ENCODE data around the gene STARD13. TPM values are rescaled to one million over a fixed set of nuclear protein-coding genes. Genes with fewer than 3 reads are reported as not detected.
"Not testable (repeated sequence)": the region's sequence is repeated elsewhere in the genome, so short reads cannot be mapped to it uniquely, and the experiment has no call there.

STARD13 gene
- total RNA-seq, 2 experiments from 2014 or later = 0.48 to 0.99 TPM

- Mint-ChIP-seq H3K27ac (no peak overlapping the region), H3K9me3 (peaks cover 8% of the 10 kb centered on the region), H3K27me3 (no peaks in the 10 kb centered on the region), H3K4me3 (no peak overlapping the region), H3K4me1 (ENCODE audit: low read depth) (no peaks in the 10 kb centered on the region), H3K36me3 (no peaks in the 10 kb centered on the region)
- no peak for DNase-seq
- POLR2A ChIA-PET = no interaction called here
- CTCF ChIA-PET = no interaction called here
- intact Hi-C loops (cut with micrococcal nuclease) = no loop called here
Observed at GRCh38 chr13:33164331-33164730, 121.2 kb downstream of the STARD13 start.

- intact Hi-C loops (cut with micrococcal nuclease) = not testable (repeated sequence)
Observed at GRCh38 chr13:33162725-33163124, 122.8 kb downstream of the STARD13 start.

DNA sequence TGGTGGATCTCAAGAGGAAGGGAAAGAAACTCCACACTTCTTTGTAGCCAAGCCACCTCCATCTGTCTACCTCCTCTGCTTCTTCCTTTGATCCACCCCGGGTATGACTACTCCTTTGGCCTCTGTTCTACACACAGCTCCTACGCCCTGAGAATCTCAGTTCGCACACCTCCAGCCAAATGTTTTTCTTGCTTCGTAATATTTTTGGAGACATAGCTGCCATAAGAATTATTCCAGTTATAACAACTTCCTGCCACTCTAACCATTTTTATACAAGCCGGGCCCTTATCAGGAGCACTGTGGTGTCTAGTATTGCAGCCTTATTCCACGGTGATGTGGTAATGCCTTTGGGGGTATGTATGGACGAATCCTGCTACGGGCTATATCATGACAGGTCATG lies 126.7 kb downstream of the STARD13 start:
- no peaks in the 10 kb centered on the region for H3K36me3 Mint-ChIP-seq
- intact Hi-C loops (cut with micrococcal nuclease) = no loop called here
- no peaks in the 10 kb centered on the region for H3K4me1 Mint-ChIP-seq (ENCODE audit: low read depth)
- peaks cover 8% of the 10 kb centered on the region for H3K9me3 Mint-ChIP-seq
- H3K4me3 Mint-ChIP-seq = no peak overlapping the region
- H3K27me3 Mint-ChIP-seq = no peaks in the 10 kb centered on the region
- CTCF ChIA-PET = no interaction called here
- POLR2A ChIA-PET = no interaction called here
- DNase-seq = no peak
- no peak overlapping the region for H3K27ac Mint-ChIP-seq

More at GRCh38 chr13:33162725-33163124, 122.8 kb downstream of the STARD13 start:
- DNase-seq; CTCF ChIA-PET; H3K27ac Mint-ChIP-seq; H3K36me3 Mint-ChIP-seq; H3K27me3 Mint-ChIP-seq; H3K4me3 Mint-ChIP-seq; H3K4me1 Mint-ChIP-seq (ENCODE audit: low read depth); POLR2A ChIA-PET; H3K9me3 Mint-ChIP-seq: not testable (repeated sequence)

- CTCF ChIA-PET = no interaction called here
- no peaks in the 10 kb centered on the region for H3K36me3 Mint-ChIP-seq
- no peaks in the 10 kb centered on the region for H3K27me3 Mint-ChIP-seq
- no peak overlapping the region for H3K4me3 Mint-ChIP-seq
- H3K9me3 Mint-ChIP-seq = peaks cover 8% of the 10 kb centered on the region
- no peaks in the 10 kb centered on the region for H3K4me1 Mint-ChIP-seq (ENCODE audit: low read depth)
- intact Hi-C loops (cut with micrococcal nuclease) = no loop called here
- DNase-seq = no peak
- no peak overlapping the region for H3K27ac Mint-ChIP-seq
- POLR2A ChIA-PET = no interaction called here
Observed at GRCh38 chr13:33158271-33158670, 127.3 kb downstream of the STARD13 start.

GRCh38 chr13:33154911-33155310 lies 130.6 kb downstream of the STARD13 start:
- no peak for DNase-seq
- Mint-ChIP-seq H3K36me3 (no peaks in the 10 kb centered on the region), H3K4me1 (ENCODE audit: low read depth) (no peaks in the 10 kb centered on the region), H3K4me3 (no peak overlapping the region), H3K27ac (no peak overlapping the region), H3K9me3 (no peaks in the 10 kb centered on the region), H3K27me3 (no peaks in the 10 kb centered on the region)
- intact Hi-C loops (cut with micrococcal nuclease) = no loop called here
- POLR2A ChIA-PET = no interaction called here
- CTCF ChIA-PET = no interaction called here

DNA sequence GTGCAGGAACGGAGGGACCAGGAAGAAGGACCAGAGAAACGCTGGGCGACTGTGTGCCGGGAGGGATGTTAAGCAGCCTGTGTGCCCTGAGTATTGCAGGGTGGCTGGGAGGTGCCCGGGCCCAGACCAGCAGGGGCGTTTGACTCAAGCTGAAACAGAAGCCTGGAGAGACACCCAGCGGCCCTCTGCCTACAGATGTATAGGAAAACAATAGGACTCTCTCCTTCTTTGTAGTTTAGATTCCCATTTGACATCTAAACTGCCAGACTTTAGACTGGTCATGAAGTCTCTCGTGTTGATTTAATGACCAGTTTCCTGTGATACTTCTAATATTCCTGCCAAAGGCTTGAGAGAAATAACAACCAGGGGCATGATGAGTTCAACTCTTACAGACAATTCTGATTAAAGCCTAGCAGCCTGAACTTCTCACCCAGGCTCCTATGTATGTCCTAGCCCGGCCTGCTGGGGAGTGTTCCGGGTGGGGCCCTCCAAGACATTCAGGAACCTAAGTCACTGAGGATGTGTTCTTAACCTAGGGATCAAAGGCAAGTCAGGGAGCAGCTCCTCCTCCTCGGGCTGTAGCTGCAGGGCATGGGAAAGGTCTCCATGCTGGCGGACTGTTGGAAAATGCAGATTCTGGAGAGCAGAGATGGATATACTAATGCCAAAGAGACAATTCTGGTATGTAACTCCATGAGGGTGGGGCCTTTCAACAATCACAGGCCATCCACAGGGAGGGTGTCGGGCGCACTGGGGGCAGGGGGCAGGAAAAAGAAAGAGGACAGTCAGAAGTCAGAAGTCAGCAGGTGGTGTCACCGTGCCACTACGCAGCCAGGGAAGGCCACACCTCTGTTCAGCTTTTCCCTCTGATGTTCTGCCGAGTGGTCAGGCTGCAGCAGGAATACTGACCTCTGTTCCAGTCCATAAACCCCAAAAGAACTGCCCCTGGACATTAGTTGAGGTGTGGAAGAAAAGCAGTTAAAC lies 131.8 kb downstream of the STARD13 start:
- H3K27ac Mint-ChIP-seq = no peak overlapping the region

GRCh38 chr13:33152389-33152788 lies 133.2 kb downstream of the STARD13 start:
- H3K27me3 Mint-ChIP-seq = peaks cover 4% of the 10 kb centered on the region
- H3K36me3 Mint-ChIP-seq = no peaks in the 10 kb centered on the region
- H3K9me3 Mint-ChIP-seq = no peaks in the 10 kb centered on the region
- CTCF ChIA-PET = no interaction called here
- intact Hi-C loops (cut with micrococcal nuclease) = no loop called here
- no peak overlapping the region for H3K4me3 Mint-ChIP-seq
- POLR2A ChIA-PET = no interaction called here
- DNase-seq = no peak
- no peaks in the 10 kb centered on the region for H3K4me1 Mint-ChIP-seq (ENCODE audit: low read depth)
- H3K27ac Mint-ChIP-seq = no peak overlapping the region

More for the DNA sequence above, 131.8 kb downstream of the STARD13 start:
- DNase-seq = no peak
- H3K36me3 Mint-ChIP-seq = no peaks in the 10 kb centered on the region
- intact Hi-C loops (cut with micrococcal nuclease) = no loop called here
- no peaks in the 10 kb centered on the region for H3K4me1 Mint-ChIP-seq (ENCODE audit: low read depth)
- no peak overlapping the region for H3K4me3 Mint-ChIP-seq
- CTCF ChIA-PET = interaction anchor here (0.6 kb wide), 1 partner anchor 17 kb away, joined by 3 read pairs; no protein-coding TSS in a partner anchor
- no peaks in the 10 kb centered on the region for H3K27me3 Mint-ChIP-seq
- no peaks in the 10 kb centered on the region for H3K9me3 Mint-ChIP-seq
- POLR2A ChIA-PET = no interaction called here

DNA sequence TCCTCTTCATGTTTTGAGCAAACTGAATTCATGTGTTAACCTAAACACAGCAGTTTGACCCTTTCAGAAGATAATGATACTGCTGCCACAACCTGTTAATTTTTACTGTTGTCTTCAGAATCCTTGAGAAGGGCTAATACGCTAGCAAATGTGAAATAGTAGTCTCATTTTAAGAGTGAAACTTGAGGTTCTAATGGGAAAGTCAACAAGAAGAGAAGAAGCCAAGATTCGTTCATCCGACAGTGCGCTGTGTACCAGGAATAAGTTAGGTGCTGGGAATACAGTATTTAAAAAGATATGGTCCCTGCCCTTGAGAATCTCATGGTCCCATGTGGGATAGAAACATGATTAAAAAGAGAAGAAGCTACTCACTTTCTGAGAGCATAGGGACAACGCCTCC lies 134.9 kb downstream of the STARD13 start:
- Mint-ChIP-seq H3K9me3 (no peaks in the 10 kb centered on the region), H3K36me3 (no peaks in the 10 kb centered on the region), H3K4me1 (ENCODE audit: low read depth) (peaks cover 7% of the 10 kb centered on the region), H3K4me3 (no peak overlapping the region), H3K27me3 (peaks cover 4% of the 10 kb centered on the region), H3K27ac (no peak overlapping the region)
- ChIA-PET CTCF (no interaction called here), POLR2A (no interaction called here)
- intact Hi-C loops (cut with micrococcal nuclease) = no loop called here
- DNase-seq = no peak

DNA sequence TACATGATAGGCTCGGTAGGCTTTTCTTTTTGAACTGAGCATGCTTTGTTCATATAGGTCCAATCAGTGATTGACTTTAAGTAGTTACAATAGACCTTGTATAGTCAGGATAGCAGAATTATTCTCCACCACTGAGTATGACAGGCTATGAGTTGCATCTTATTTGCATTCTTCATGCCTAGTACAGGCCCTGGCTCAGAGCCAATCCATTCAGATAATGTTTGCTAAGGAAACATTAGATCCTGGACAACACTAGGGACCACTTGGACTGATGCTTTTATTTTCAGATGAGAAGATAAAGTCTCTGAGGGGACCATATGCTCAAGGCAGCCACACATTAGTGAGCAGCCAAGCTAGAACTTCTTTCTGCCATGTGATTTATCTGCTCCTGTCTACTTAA lies 135.4 kb downstream of the STARD13 start:
- no peak for DNase-seq
- no peak overlapping the region for H3K4me3 Mint-ChIP-seq
- H3K9me3 Mint-ChIP-seq = no peaks in the 10 kb centered on the region
- CTCF ChIA-PET = no interaction called here
- POLR2A ChIA-PET = no interaction called here
- H3K27ac Mint-ChIP-seq = no peak overlapping the region
- intact Hi-C loops (cut with micrococcal nuclease) = no loop called here
- peaks cover 4% of the 10 kb centered on the region for H3K27me3 Mint-ChIP-seq
- peaks cover 9% of the 10 kb centered on the region for H3K4me1 Mint-ChIP-seq (ENCODE audit: low read depth)
- no peaks in the 10 kb centered on the region for H3K36me3 Mint-ChIP-seq

DNA sequence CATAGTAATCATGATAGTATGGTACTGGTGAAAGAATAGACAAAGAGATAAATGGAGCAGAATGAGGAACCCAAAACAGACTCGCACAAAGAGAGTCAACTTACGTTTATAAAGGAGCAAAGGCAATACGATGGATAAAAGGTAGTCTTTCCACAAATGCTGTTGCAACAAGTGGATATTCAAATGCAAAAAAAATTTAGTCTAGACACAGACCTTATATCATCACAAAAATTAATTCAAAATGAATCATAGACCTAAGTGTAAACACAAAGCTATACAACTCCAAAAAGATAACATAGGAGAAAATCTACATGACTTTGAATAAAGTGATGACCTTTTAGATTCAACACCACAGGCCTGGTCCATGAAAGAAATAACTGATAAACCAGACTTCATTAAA lies 137.7 kb downstream of the STARD13 start:
- DNase-seq = no peak
- ChIA-PET POLR2A (no interaction called here), CTCF (interaction anchor here (1.0 kb wide), 1 partner anchor 44 kb away, joined by 3 read pairs; no protein-coding TSS in a partner anchor)
- Mint-ChIP-seq H3K27ac (no peak overlapping the region), H3K9me3 (no peaks in the 10 kb centered on the region), H3K36me3 (no peaks in the 10 kb centered on the region), H3K4me3 (no peak overlapping the region), H3K4me1 (ENCODE audit: low read depth) (peaks cover 16% of the 10 kb centered on the region), H3K27me3 (peaks cover 7% of the 10 kb centered on the region)
- intact Hi-C loops (cut with micrococcal nuclease) = loop anchor here (1.0 to 5.0 kb wide), 2 partner anchors 243 to 394 kb away; no protein-coding TSS in a partner anchor

GRCh38 chr13:33146843-33147611 lies 138.5 kb downstream of the STARD13 start:
- CTCF ChIA-PET = interaction anchor here (0.6 to 1.1 kb wide), 6 partner anchors 15 to 396 kb away, joined by 3 to 5 read pairs (median 3); no protein-coding TSS in a partner anchor
- H3K4me3 Mint-ChIP-seq = no peak overlapping the region
- H3K27me3 Mint-ChIP-seq = peaks cover 11% of the 10 kb centered on the region
- H3K9me3 Mint-ChIP-seq = no peaks in the 10 kb centered on the region
- POLR2A ChIA-PET = interaction anchor here (0.6 kb wide), 1 partner anchor 11 kb away, joined by 3 read pairs; no protein-coding TSS in a partner anchor
- DNase-seq = peak; percentile 31
- intact Hi-C loops (cut with micrococcal nuclease) = loop anchor here (1.0 to 5.0 kb wide), 2 partner anchors 242 to 395 kb away; no protein-coding TSS in a partner anchor
- H3K36me3 Mint-ChIP-seq = no peaks in the 10 kb centered on the region
- H3K27ac Mint-ChIP-seq = peak overlapping the region; percentile 30
- H3K4me1 Mint-ChIP-seq (ENCODE audit: low read depth) = peaks cover 16% of the 10 kb centered on the region

DNA sequence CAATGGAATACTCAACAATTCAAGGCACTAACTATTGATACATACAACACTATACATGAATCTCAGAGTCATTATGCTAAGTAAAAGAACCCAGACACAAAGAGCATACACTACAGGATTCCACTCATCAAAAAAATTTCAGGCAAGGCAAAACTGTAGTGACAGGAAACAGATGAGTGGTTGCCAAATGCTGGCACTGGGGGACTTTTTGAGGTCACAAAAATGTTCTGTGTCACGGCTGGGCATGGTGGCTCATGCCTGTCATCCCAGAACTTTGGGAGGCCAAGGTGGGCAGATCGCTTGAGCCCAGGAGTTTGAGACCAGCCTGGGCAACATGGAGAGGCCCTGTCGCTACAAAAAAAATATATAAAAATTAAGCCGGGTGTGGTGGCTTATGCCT lies 139.9 kb downstream of the STARD13 start:
- Mint-ChIP-seq H3K4me3 (no peak overlapping the region), H3K27me3 (peaks cover 11% of the 10 kb centered on the region), H3K36me3 (no peaks in the 10 kb centered on the region), H3K4me1 (ENCODE audit: low read depth) (peaks cover 16% of the 10 kb centered on the region), H3K9me3 (no peaks in the 10 kb centered on the region), H3K27ac (no peak overlapping the region)
- DNase-seq = peak; percentile 52
- ChIA-PET POLR2A (no interaction called here), CTCF (no interaction called here)
- intact Hi-C loops (cut with micrococcal nuclease) = loop anchor here (1.0 to 5.0 kb wide), 2 partner anchors 397 to 465 kb away; no protein-coding TSS in a partner anchor
